ENCODE measurements around the gene SEZ6. TPM values are rescaled to one million over a fixed set of nuclear protein-coding genes. Genes with fewer than 3 reads are reported as not detected.

The SEZ6 gene
- total RNA-seq, 4 donors from 2014 or later: not detected

GRCh38 chr17:29010129-29010528, 4.3 kb upstream of the SEZ6 start:
- intact Hi-C loops (cut with DNase I): no loop called here
- 28 to 47% methylated on average over 3 of the region's 3 CpGs for WGBS, 2 donors

GRCh38 chr17:29008591-29008990, 2.8 kb upstream of the SEZ6 start:
- peaks cover 10% of the 10 kb centered on the region for H3K27me3 ChIP-seq
- WGBS, 2 donors: 52 to 55% methylated on average over 3 of the region's 3 CpGs

More at GRCh38 chr17:29010129-29010528, 4.3 kb upstream of the SEZ6 start:
- peaks cover 3% of the 10 kb centered on the region for H3K27me3 ChIP-seq
- TF ChIP-seq POLR2A (IDR thresholded peaks at IDR 0.05): no peak
- TF ChIP-seq, protein P1, sequence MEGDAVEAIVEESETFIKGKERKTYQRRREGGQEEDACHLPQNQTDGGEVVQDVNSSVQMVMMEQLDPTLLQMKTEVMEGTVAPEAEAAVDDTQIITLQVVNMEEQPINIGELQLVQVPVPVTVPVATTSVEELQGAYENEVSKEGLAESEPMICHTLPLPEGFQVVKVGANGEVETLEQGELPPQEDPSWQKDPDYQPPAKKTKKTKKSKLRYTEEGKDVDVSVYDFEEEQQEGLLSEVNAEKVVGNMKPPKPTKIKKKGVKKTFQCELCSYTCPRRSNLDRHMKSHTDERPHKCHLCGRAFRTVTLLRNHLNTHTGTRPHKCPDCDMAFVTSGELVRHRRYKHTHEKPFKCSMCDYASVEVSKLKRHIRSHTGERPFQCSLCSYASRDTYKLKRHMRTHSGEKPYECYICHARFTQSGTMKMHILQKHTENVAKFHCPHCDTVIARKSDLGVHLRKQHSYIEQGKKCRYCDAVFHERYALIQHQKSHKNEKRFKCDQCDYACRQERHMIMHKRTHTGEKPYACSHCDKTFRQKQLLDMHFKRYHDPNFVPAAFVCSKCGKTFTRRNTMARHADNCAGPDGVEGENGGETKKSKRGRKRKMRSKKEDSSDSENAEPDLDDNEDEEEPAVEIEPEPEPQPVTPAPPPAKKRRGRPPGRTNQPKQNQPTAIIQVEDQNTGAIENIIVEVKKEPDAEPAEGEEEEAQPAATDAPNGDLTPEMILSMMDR (IDR thresholded peaks at IDR 0.05): no peak
- H3K27ac ChIP-seq: no peak overlapping the region
- no peaks in the 10 kb centered on the region for H3K9me3 ChIP-seq
- no peak for DNase-seq
- no peaks in the 10 kb centered on the region for H3K36me3 ChIP-seq
- H3K4me1 ChIP-seq: peaks cover 3 to 10% of the 10 kb centered on the region in 2 donors
- no peak overlapping the region for H3K4me3 ChIP-seq (replicated peaks in 1 of 3)

DNA sequence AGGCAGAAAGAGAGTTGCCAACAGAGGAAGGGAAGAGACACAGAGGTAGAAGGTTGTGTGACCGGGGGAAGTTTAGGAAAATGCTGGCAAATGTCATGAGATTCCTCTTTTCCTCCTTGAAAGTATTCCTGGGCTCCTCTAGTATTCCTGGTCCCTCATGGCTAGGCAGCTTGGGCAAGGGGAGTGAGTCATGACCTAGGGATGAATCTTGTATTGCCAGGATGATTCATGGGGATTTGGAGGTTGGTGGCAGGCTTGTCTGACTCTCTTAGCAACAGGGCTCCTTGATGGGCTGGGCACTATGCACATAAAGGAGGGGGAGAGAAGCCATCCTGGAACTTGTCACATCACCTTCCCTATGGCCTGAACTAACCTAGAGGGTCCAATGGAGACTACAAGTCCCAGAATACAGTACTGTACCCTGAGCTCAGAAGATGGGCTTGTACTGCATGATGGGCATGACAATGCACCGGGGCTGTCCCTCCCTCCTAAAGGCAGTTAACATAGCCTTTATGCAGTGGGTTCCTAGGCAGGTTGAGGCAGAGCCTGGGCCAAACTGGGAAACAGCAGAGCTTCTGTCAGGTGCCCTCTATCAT, 2.1 kb upstream of the SEZ6 start:
- no peak for DNase-seq
- Histone ChIP-seq H3K27ac (no peak overlapping the region), H3K36me3 (no peaks in the 10 kb centered on the region), H3K27me3 (peaks cover 10% of the 10 kb centered on the region), H3K4me1 (peaks cover 3 to 10% of the 10 kb centered on the region in 2 donors), H3K4me3 (replicated peaks in 1 of 3) (no peak overlapping the region), H3K9me3 (no peaks in the 10 kb centered on the region)
- WGBS, 2 donors: 58 to 59% methylated on average over 2 of the region's 2 CpGs
- TF ChIP-seq, protein P1 (IDR thresholded peaks at IDR 0.05): no peak
- no peak for TF ChIP-seq POLR2A (IDR thresholded peaks at IDR 0.05)
- intact Hi-C loops (cut with DNase I): no loop called here

More at GRCh38 chr17:29008591-29008990, 2.8 kb upstream of the SEZ6 start:
- TF ChIP-seq, protein P1 (IDR thresholded peaks at IDR 0.05): no peak
- no peak for TF ChIP-seq POLR2A (IDR thresholded peaks at IDR 0.05)
- H3K9me3 ChIP-seq: no peaks in the 10 kb centered on the region
- peaks cover 3 to 10% of the 10 kb centered on the region in 2 donors for H3K4me1 ChIP-seq
- intact Hi-C loops (cut with DNase I): no loop called here
- H3K4me3 ChIP-seq (replicated peaks in 1 of 3): no peak overlapping the region
- no peak for DNase-seq
- H3K27ac ChIP-seq: no peak overlapping the region
- no peaks in the 10 kb centered on the region for H3K36me3 ChIP-seq

- H3K27ac ChIP-seq: no peak overlapping the region
- H3K27me3 ChIP-seq: peaks cover 10% of the 10 kb centered on the region
- no peaks in the 10 kb centered on the region for H3K9me3 ChIP-seq
- intact Hi-C loops (cut with DNase I): no loop called here
- no peaks in the 10 kb centered on the region for H3K36me3 ChIP-seq
- DNase-seq: no peak
- 12 to 22% methylated on average over 2 of the region's 2 CpGs for WGBS, 2 donors
- no peak for TF ChIP-seq POLR2A (IDR thresholded peaks at IDR 0.05)
- TF ChIP-seq, protein P1 (IDR thresholded peaks at IDR 0.05): no peak
- H3K4me1 ChIP-seq: peaks cover 3 to 10% of the 10 kb centered on the region in 2 donors
- no peak overlapping the region for H3K4me3 ChIP-seq (replicated peaks in 1 of 3)
These were observed 1.6 kb upstream of the SEZ6 start for GRCh38 chr17:29007456-29007855.

GRCh38 chr17:29004081-29004692, 1.6 kb downstream of the SEZ6 start:
- TF ChIP-seq, protein P1 (IDR thresholded peaks at IDR 0.05): no peak
- TF ChIP-seq POLR2A (IDR thresholded peaks at IDR 0.05): no peak
- peaks cover 10% of the 10 kb centered on the region for H3K27me3 ChIP-seq
- no peaks in the 10 kb centered on the region for H3K9me3 ChIP-seq
- H3K4me3 ChIP-seq (replicated peaks in 1 of 3): no peak overlapping the region
- H3K4me1 ChIP-seq: peaks cover 3 to 10% of the 10 kb centered on the region in 2 donors
- no peaks in the 10 kb centered on the region for H3K36me3 ChIP-seq
- H3K27ac ChIP-seq: no peak overlapping the region
- 43 to 48% methylated on average over 17 to 20 of the region's 20 CpGs for WGBS, 2 donors
- intact Hi-C loops (cut with DNase I): no loop called here
- DNase-seq: peak; percentile 11 to 35
